ENCODE results near the gene CAMK1.

- no peak for TF ChIP-seq ZNF274 (IDR thresholded peaks at IDR 0.05; ENCODE audit: low read depth, low read length)
- no peak for TF ChIP-seq YY1 (IDR thresholded peaks at IDR 0.05; ENCODE audit: insufficient read depth, insufficient read length)
Observed at GRCh38 chr3:9784965-9785364, 15.2 kb upstream of the CAMK1 start.
